G401.6 (cell line): ENCODE results near the gene C6orf120.
"Not testable (repeated sequence)": the region's sequence is repeated elsewhere in the genome, so short reads cannot be mapped to it uniquely, and the experiment has no call there.

Source experiments
- FAIRE-seq: peaks from 2 replicates; lab custom pipeline; 2012; peaks lifted over from hg19 to GRCh38; lab: Jason Lieb, UNC

Gene C6orf120

DNA sequence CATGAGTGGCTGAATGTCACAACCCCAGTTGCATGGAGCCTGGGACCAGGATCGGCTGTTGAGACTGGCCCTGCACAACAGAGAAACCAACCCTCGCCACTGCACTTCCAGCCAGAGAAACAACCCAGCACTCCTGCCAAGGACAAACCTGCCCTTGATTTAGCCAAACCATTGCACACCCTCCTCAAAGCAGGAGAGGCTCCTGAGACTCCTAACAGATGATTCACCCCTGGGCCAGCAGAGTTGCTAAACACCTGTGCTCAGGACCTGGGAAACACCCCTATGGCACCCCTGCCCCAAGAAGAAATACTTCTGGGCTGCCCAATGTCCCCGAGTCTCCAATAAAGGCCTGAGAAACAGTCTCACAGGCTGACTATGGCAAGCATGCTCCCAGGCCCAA lies 17.9 kb upstream of the C6orf120 start:
- FAIRE-seq = no peak

DNA sequence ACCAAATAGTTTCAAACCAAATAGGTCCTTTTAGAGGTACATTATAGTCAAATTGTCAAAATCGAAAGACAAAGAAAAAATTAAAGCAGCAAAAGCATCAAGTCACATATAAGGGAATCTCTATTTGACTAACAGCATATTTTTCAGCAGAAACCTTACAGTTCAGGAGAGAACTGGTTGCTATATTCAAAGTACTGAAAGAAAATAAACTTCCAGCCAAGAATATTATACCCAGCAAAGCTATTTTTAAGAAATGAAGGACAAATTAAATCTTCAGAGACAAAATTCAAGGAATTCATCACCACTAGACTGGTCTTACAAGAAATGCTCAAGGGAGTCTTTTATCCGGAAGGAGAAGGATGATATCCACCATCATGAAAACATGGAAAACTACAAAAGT lies 16.1 kb upstream of the C6orf120 start:
- no peak for FAIRE-seq

DNA sequence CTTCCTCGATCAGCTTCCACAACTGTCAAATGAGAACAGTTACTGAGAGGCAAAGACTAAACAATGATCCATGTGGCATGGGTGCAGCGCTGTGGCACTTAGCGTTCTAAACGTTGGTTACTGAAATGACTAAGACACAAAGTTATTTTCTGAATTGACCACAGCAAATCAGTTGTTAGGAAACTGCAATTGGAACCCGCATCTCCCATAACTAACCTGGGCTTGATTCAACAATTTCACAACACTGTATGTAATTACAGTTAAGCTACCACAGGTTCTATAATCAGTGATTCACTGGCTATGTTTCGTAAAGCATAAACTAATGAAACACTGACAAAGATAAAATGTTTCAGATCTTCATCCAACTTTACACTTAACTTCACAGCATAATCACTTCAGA lies 12.6 kb upstream of the C6orf120 start:
- no peak for FAIRE-seq

DNA sequence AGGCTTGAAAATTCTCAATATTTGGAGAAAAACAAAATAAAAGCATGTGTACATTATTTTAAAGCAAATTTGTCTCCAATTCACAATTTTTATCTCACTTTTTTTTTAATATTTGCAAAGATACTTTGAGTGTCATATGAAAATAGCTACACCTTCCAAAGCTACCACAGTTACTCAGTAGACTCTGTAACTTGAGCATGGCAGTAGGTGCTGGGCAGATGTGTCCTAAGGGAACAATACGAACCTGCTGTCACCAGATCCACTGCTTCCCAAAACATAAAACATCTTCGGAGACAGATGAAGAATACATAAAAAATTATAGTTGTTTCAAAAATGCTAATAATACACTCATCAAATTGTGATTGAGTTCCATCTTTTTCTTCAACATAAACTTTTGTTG lies 10.7 kb upstream of the C6orf120 start:
- FAIRE-seq = no peak

DNA sequence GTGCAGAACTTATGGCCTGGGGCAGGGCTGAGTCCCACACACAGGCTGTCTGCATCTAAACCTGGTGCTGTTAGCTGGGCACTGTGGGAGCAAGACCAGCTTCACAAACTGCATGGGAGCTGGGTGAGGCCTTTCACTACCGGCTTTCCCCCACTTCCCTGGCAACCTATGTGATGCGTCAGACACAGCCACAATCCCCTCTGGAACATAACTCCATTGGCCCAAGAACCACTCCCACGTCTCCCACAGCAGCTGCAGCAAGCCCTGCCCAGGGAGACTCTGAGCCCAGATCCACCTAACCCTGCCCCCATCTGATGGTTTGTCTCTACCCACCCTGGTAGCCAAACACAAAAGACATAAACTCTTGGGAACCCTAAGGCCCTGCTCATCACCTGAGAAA lies 9.4 kb upstream of the C6orf120 start:
- FAIRE-seq = no peak

DNA sequence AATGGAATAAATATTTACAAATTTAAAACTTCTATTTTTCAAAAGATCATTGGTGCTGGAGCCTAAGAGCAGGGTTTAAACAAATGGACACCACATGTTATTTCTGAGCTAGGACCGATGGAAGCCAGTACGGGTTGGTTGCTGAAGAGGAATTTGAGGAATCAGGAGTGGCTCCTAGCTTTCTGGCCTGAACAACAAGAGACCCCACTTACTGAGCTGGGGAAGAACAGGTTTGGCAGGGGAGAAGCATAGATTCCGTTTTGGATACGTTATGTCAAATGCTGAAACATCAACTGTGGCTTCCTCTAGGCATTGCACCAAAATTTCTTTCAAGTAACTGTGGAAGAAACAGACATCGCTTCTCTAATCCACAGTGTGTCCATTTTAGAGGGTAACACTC lies 6.8 kb upstream of the C6orf120 start:
- FAIRE-seq = no peak

DNA sequence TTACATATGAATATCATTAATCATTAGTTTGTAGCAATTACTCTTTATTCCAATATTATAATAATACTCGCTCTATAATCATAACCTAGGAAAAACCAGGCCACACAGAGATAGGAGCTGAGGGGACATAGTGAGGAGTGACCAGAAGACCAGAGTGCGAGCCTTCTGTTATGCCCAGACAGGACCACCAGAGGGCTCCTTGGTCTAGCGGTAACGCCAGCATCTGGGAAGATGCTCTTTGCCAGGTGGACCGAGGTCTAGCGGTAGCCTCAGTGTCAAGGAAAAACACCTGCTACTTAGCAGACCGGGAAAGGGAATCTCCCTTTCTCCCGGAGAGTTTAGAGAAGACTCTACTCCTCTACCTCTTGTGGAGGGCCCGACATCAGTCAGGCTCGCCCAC lies 4.8 kb upstream of the C6orf120 start:
- not testable (repeated sequence) for FAIRE-seq

DNA sequence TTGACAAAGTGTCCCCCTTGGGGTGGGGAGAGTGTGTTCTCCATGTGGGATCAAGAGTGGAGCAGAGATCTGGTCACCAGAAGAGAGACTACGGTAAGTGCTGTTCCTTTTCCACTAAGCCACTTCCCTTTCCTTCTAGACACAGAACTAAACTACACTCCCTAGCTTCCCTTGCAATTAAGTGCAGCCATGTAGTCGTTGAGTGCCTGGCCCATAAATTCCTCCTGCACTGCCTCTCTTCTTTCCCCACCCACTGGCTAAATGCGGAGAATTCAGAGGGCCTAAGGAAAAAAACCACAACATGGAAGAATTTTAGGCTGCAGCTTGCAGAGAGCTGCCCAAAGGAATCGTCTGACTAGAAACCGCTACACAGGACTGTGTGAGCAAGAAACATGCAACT lies 1.6 kb upstream of the C6orf120 start:
- no peak for FAIRE-seq

DNA sequence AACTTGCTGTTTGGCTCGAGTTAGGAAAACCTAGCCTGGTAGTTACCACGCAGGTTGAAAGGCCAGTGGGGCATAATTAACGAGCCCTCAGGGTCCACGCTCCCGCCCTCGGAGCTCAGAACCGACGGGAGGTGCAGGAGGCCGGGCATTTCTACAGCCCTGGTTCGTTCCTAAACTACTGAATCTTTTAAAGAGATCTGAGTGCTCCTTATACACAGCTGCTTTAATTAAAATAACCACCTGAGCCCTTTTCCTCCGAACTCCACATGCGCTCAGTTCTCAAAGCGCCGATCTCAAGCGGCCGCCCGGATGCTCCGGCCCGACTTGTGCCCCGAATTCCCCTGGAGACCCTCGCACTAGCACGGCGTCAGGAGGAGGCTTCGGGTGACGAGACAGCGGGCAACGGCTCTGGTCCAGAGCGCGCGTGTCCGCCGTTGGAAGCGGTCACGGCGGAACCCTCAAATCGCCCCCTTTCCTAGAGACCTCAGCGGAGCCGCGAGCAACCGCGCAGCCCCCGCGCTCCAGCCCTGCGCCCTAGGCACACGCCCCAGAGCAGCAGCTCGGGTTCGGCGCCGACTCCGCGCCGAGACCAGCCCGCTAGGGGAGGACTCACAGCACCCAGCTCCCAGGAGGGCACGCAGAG lies 494 bp upstream of the C6orf120 start:
- FAIRE-seq = no peak

DNA sequence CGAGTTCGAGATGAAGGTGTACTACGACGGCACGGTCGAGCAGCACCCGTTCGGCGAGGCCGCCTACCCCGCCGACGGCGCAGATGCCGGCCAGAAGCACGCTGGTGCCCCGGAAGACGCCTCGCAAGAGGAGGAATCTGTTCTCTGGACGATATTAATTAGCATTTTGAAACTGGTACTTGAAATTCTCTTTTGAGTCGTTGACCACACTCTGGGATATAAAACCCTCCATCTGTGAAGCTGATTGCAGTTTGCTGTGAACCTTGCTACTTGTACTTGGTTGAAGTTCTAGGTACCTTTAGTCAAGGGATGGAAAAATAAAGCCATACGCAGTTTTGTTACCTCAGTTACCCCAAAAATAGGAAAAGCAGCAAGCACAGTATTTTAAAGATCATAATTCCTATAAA lies 917 bp downstream of the C6orf120 start:
- no peak for FAIRE-seq

DNA sequence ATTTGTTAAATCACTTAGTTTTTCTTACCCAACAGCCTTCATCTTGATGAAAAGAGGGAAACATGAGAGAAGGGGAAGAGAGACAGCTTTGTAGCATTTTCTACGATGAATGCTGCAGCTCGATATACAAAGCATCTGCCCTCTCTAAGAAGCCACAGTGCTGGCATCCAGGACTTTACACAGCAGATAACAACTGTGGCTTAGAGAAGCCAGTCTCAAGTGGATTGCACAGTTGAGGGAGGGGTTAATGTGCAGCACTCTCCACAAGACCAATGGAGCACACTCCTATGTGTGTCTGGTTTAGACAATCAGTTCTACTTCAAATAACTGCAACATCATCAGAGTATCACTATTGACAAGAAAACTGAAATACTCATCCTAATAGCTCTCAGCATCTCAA lies 5.8 kb downstream of the C6orf120 start:
- FAIRE-seq = no peak

DNA sequence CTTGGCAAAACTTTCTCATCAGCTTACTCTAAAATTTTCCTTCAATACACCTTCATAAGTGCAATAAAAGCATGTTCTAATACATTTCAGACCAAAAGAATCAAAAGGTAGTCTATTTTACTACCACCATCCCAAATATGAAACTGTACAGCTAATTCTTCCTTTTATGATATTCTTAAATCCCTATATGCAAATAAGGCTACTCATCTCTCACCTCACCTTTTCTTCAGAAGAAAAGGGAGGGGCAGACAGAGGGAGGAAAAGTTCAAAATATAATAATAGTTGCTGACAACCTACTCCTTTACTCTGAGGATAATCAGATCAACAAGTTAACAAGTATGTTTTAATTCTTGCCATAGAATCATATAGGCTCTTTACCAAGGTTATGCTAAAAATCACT lies 7.4 kb downstream of the C6orf120 start:
- peak; percentile 11 for FAIRE-seq

DNA sequence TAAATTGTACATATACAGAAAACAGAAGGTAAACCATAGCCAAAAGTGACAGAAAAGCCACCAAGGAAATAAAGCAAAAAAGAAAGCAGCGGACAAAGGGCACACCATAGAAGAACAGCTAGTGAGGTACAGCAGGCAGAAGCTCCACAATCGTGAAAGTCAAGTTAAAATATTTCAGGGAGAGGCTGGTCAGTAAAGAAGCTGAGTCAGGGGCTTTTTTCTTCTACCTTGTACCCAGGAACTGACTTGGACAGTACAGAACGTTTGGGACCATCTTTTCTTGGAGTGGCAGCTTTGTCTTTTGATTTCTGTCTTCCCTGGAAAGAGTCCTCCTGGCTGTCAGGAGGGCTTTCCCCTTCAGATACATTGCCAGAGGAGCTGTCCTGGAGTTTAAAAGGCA lies 8.1 kb downstream of the C6orf120 start:
- FAIRE-seq = peak; percentile 50

DNA sequence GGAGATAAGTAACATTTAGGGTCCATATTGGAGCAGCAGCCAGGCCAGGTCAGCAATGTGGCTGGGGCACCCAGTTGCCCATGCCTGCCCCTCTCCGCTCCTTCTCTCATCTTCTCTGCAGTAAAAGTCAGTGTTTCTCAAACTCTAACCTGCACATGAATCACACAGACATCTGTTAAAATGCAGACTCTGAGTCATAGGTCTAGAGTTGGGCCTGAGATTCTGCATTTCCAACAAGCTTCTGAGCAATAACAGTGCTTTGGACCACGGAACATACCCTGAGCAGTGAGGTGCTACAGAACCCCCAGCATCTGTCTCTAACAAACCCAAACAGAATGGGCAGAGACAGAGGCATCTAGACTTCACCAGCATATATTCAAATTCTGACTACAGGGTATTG lies 12.3 kb downstream of the C6orf120 start:
- FAIRE-seq = no peak

DNA sequence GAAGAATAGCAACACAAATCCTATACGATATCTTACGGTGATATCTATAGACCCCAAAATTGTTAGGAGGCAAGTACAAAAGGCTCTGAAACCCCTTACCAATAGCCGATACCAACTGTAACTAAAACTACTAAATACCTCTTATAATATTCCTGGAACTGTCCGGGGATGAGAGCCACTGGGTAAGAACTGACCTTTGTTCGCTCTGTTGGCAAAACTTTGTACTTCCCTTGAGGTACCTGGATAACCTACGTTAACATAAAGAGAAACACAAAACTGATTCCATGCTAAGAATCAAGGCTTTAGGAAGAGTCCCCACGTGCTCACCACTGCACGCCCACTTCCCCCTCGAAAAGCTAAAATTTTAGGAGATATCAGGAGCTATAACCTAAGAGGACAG lies 12.7 kb downstream of the C6orf120 start:
- no peak for FAIRE-seq

DNA sequence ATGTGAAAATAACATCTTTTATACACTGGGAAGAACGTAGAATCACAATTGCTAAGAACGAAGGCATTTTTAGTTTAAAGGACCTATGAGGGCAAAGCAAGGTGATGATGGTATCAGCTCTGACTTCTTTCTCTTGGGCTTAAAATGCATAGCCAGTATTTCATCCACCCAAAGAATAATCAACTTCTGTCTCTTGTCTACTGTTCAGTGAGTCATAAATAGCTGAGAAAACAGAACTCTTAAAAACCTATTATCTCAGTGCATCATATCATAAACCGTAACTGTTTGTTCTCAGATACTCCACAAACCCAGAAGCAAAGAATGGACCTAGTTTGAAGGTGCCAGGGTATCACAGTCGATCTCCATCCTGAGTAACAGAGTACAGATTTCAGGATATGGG lies 17.2 kb downstream of the C6orf120 start:
- FAIRE-seq = no peak

DNA sequence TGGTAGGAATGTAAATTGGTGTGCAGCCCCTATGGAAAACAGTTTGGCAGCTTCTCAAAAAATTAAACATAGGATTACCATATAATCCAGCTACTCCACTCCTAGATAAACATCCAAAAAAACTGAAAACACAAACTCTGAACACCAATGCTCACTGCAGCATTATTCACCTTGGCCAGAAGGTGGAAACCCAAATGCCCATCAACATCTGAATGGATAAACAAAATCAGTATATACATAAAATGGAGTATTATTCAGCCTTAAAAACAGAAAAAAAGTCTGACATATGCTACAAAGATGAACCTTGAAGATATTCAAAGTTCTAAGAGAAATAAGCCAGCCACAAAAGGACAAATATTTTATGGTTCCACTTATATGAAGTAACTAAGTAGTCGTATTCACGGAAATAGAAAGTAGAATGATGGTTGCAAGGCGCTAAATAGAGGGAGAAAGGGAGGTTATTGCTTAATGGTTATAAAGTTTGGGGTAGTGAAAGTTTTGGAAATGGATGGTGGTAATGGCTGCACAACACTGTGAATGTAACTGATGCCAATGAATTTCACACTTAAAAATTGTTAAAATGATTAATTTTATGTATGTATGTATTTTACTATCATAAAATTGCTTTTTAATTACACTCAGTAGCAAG lies 18.4 kb downstream of the C6orf120 start:
- FAIRE-seq = peak; percentile 6

DNA sequence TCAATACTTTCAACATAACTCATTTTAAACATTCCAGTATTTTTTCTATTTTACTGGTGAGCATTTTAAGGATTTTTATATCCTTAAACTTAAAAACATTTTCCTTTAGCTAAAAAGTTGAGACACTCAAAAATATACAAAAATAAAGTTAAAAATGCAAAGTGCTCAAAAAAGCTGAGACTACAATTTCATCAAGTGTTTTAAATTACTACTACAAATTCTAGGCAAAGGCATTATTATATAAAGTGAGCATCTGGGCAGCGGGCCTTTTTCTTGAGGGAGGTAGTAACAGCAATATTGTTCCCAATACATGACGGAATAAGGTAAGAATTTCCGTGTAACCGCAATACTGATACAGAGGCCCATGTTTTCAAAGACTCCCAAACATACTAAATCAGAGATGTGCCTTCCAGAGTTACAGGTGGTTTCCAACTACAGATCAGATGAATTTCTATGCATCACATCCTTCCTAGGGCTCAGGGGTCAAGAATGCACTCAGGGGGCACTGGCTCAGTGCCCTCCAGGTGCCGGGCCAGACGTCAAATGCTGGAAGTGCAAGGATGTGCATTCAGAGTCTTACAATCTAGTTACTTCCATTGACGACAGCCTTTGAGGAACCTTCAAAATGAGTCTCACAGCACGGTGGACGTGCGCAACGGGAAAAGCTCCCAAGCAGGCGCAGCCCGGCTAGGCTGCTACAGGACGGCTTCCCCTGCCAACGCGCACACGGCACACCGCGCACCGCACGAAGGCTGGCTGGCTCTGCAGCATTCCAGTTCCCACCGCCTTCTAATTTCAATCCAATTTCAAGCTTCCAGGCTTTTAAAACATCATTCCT lies 20.7 kb downstream of the C6orf120 start:
- peak; percentile 78 for FAIRE-seq

DNA sequence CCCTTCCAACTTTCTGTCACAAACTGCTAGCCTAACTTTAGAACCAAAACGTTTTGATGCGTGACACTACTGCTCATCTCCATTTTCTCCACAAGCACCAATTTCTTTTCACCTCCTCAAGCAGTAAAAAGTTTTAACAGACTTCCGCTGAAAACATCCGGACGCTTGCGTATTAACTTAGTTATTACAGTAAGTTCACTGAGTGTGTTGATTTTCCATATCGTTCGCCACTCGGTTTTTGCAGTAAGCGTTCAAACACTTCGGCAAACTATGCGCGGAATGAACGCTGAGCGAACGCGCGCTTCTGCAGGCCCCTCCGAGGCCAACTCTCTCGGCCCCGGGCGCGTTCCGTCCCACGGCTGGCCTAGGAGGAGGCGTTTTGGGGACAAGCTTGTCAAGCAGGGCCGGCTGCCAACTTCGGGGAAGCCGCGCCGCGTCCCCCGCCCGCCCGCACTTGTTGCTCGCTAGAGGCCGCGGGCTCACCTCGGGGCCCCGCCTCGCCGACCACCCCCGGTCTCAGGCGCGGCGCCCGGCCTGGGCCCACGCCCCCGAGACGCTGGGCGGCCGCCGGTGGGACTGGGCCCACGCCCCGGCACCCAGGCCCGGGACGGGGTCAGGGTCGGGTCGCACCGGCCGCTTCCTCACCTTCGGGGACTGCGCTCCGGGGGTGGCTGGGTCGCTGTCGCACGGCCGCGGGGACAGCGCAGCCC lies 21.4 kb downstream of the C6orf120 start:
- FAIRE-seq = no peak

DNA sequence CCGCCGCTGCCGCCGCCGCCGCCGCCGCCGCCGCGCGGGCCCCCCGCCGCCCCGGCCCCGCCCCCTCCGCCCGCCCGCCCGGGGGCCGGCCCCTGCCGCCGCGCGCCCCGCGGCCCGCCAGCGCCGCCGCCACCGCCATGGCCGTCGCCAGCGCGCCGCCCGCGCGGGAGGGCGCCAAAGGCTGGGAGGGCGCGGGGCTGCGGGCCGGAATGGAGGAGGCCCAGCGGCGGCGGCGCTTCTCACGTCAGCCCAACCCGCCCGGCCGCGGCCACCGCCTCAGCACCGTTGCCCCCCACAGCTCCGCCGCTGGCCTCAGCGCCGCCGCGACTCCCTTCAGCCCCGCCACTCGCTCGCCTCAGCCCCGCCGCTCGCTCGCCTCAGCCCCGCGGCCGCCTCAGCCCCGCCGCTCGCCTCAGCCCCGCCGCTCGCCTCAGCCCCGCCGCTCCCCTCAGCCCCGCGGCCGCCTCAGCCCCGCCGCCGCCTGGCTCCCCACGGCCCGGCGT lies 22.1 kb downstream of the C6orf120 start:
- FAIRE-seq = no peak

DNA sequence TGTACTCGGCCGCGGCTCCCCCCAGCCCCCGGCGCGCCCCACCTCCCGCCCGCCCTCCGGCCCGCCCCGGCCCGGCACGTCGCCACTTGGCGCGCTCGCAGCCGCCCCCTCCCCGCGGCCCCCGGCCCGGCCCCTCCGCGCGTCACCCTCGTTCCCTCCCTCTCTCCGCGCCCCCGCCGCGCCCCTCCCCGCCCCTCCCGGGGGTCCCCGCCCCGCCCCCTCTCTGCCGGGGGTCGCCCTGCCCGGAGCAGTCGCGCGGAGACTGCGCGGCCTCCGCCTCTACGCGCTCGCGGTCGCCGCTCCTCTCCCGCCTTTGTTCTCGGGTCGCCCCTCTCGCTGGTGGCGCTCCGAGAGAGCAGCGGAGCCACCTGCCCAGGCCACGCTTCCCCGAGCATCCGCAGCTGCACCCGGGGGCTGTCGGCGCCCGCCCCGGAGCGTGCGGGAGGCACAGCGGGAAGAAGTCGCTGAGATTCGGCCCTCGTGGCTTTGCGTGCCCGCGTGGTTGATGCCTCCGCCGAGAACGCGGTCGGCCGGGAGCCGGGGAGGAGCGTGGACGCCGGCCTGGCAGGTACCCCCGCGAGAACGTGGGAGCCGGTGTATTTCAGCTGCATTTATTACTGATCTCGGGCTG lies 22.7 kb downstream of the C6orf120 start, which contains the start of gene PHF10:
Gene PHF10 (minus strand): TSS at position 7 of the 631 bp plus-strand sequence. CDS start 569 bp downstream, outside the sequence.
- no peak for FAIRE-seq
